GM21447 (cell line): Measurements from ENCODE around the gene COL16A1.

Source experiments
- ATAC-seq: cut with Tn5 transposase; IDR thresholded peaks from one replicate; pipeline ENCODE4 v1.9.1; 2021; ENCODE audit not compliant: unreplicated experiment

The COL16A1 gene

GRCh38 chr1:31733389-31734219 is 29.8 kb upstream of the COL16A1 start:
- ATAC-seq: no peak

GRCh38 chr1:31732751-31733289 is 29.0 kb upstream of the COL16A1 start:
- no peak for ATAC-seq

GRCh38 chr1:31732343-31732742 is 28.5 kb upstream of the COL16A1 start:
- ATAC-seq: no peak

GRCh38 chr1:31731049-31731565 is 27.3 kb upstream of the COL16A1 start:
- ATAC-seq: no peak

- ATAC-seq: no peak
Measured at GRCh38 chr1:31730336-31731048, 26.7 kb upstream of the COL16A1 start.

- no peak for ATAC-seq
Measured at GRCh38 chr1:31727849-31728248, 24.0 kb upstream of the COL16A1 start.

GRCh38 chr1:31727195-31727594 is 23.4 kb upstream of the COL16A1 start:
- no peak for ATAC-seq

GRCh38 chr1:31726715-31727114 is 22.9 kb upstream of the COL16A1 start:
- no peak for ATAC-seq

GRCh38 chr1:31725777-31726535 is 22.1 kb upstream of the COL16A1 start:
- no peak for ATAC-seq

GRCh38 chr1:31725134-31725533 is 21.3 kb upstream of the COL16A1 start:
- no peak for ATAC-seq

- no peak for ATAC-seq
Measured at GRCh38 chr1:31723828-31724359, 20.1 kb upstream of the COL16A1 start.

- no peak for ATAC-seq
Measured at GRCh38 chr1:31718327-31718897, 14.6 kb upstream of the COL16A1 start.

GRCh38 chr1:31717341-31717740 is 13.5 kb upstream of the COL16A1 start:
- ATAC-seq: no peak

- no peak for ATAC-seq
Measured at GRCh38 chr1:31715873-31716220, 12.0 kb upstream of the COL16A1 start.

GRCh38 chr1:31715087-31715872 is 11.5 kb upstream of the COL16A1 start:
- no peak for ATAC-seq

GRCh38 chr1:31714442-31715086 is 10.7 kb upstream of the COL16A1 start:
- no peak for ATAC-seq

- no peak for ATAC-seq
Measured at GRCh38 chr1:31712630-31713029, 8.8 kb upstream of the COL16A1 start.

- no peak for ATAC-seq
Measured at GRCh38 chr1:31712068-31712467, 8.3 kb upstream of the COL16A1 start.

- no peak for ATAC-seq
Measured at GRCh38 chr1:31708324-31708723, 4.5 kb upstream of the COL16A1 start.
